Erythroblast (primary cell): ENCODE results near the gene CACNA1H.

Source experiments
- GATA1 ChIP-seq: IDR thresholded peaks from 2 replicates; pipeline ENCODE4 v1.6.1; 2011; ENCODE audit warnings: low read depth, mild to moderate bottlenecking, control low read depth, low read length, moderate library complexity
- POLR2A ChIP-seq: IDR thresholded peaks from 2 replicates; pipeline ENCODE4 v1.6.1; 2011; ENCODE audit warnings: mild to moderate bottlenecking, low read length

DNA sequence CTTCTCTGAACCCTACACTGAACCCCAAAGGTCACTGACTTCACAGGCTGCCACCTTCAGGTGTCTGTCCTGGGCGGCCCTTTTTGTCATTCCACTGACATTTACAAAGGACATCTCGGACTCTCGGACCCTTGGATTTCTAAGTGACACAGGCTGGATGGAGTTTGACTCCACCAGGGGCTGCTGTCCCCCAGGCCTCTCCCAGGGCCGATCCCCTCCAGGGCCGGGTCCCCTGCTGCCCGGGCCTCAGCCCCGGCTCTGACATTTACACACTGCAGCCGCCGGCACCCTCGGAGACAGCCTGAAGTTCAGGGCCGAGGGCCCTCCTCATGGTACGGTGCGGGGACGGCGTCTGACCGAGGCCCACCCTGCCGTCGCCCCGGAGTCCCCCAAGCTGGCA, 24.1 kb downstream of the CACNA1H start:
- no peak for TF ChIP-seq POLR2A
- TF ChIP-seq GATA1 = no peak
